ENCODE measurements around the gene IL1RAPL2.

- TF ChIP-seq CTCF (conservative IDR thresholded peaks at IDR 0.05) = no peak
- no peak for TF ChIP-seq EZH2 (IDR thresholded peaks at IDR 0.05; ENCODE audit: low read depth)
Observed at GRCh38 chrX:105527759-105528158, 961.8 kb downstream of the IL1RAPL2 start.

All from PC-9 (cell line).